Mesendoderm (in vitro differentiated cells): ENCODE measurements around the gene DENND1A.

Experiments
- DNase-seq: peaks from one replicate; pipeline ENCODE4 v3.0.0; 2013
- H2AK5ac ChIP-seq: 2 replicates; pipeline ENCODE4 v1.6.1; 2013; ENCODE audit warnings: low read length, inconsistent platforms
- H2BK120ac ChIP-seq: 2 replicates; pipeline ENCODE4 v1.6.1; 2013; ENCODE audit warnings: low read depth, mild to moderate bottlenecking, low read length, moderate library complexity, mixed read lengths
- H2BK15ac ChIP-seq: replicated peaks from 2 replicates; pipeline ENCODE4 v1.6.1; 2013; ENCODE audit warnings: low read depth, mild to moderate bottlenecking, moderate library complexity
- H2BK5ac ChIP-seq: 2 replicates; pipeline ENCODE4 v1.6.1; 2013; ENCODE audit warnings: low read length, inconsistent platforms
- H3K18ac ChIP-seq: 2 replicates; pipeline ENCODE4 v1.6.1; 2013; ENCODE audit warnings: mild to moderate bottlenecking, low read length, mixed read lengths
- H3K23ac ChIP-seq: one replicate; pipeline ENCODE4 v1.6.1; 2013; ENCODE audit warnings: low read length
- H3K27ac ChIP-seq: 2 replicates; pipeline ENCODE4 v1.5.1; 2013; ENCODE audit warnings: low read depth, mild to moderate bottlenecking, inconsistent platforms, low read length, moderate library complexity
- H3K27me3 ChIP-seq: 2 replicates; pipeline ENCODE4 v1.6.1; 2013; ENCODE audit warnings: low read length, control low read depth, mild to moderate bottlenecking, inconsistent platforms; ENCODE audit not compliant: insufficient read depth, poor library complexity
- H3K36me3 ChIP-seq: 2 replicates; pipeline ENCODE4 v1.6.1; 2013; ENCODE audit warnings: low read length, inconsistent platforms; ENCODE audit not compliant: control insufficient read depth, insufficient read depth
- H3K4ac ChIP-seq: one replicate; pipeline ENCODE4 v1.6.1; 2013; ENCODE audit warnings: low read depth, mild to moderate bottlenecking, low read length, moderate library complexity
- H3K4me1 ChIP-seq: 2 replicates; pipeline ENCODE4 v1.6.1; 2013; ENCODE audit warnings: low read depth, low read length, inconsistent platforms; ENCODE audit not compliant: control insufficient read depth
- H3K4me2 ChIP-seq: 2 replicates; pipeline ENCODE4 v1.6.1; 2013; ENCODE audit warnings: low read length
- H3K4me3 ChIP-seq: 2 replicates; pipeline ENCODE4 v1.5.1; 2013; ENCODE audit warnings: mild to moderate bottlenecking, low read length
- H3K56ac ChIP-seq: one replicate; pipeline ENCODE4 v1.6.1; 2013; ENCODE audit warnings: low read length
- H3K79me1 ChIP-seq: 2 replicates; pipeline ENCODE4 v1.6.1; 2013; ENCODE audit warnings: low read length, inconsistent platforms
- H3K79me2 ChIP-seq: 2 replicates; pipeline ENCODE4 v1.6.1; 2013; ENCODE audit warnings: mild to moderate bottlenecking, low read length; ENCODE audit not compliant: control insufficient read depth, insufficient read depth
- H3K9ac ChIP-seq: 2 replicates; pipeline ENCODE4 v1.6.1; 2013; ENCODE audit warnings: low read length, inconsistent platforms
- H4K5ac ChIP-seq: one replicate; pipeline ENCODE4 v1.6.1; 2013; ENCODE audit warnings: low read length
- H4K8ac ChIP-seq: one replicate; pipeline ENCODE4 v1.6.1; 2013; ENCODE audit warnings: low read depth, mild to moderate bottlenecking, control low read depth, low read length, moderate library complexity
- WGBS: extraction: QIAGEN DNeasy Blood & Tissue Kit; methylation state at CpG from one replicate; pipeline ENCODE4 v1.1.7; 2013; ENCODE audit warnings: low lambda C conversion rate, missing lambda C conversion rate; ENCODE audit not compliant: insufficient coverage; ENCODE audit errors: extremely low coverage; 5-methylcytosine and 5-hydroxymethylcytosine counted together

DENND1A gene

DNA sequence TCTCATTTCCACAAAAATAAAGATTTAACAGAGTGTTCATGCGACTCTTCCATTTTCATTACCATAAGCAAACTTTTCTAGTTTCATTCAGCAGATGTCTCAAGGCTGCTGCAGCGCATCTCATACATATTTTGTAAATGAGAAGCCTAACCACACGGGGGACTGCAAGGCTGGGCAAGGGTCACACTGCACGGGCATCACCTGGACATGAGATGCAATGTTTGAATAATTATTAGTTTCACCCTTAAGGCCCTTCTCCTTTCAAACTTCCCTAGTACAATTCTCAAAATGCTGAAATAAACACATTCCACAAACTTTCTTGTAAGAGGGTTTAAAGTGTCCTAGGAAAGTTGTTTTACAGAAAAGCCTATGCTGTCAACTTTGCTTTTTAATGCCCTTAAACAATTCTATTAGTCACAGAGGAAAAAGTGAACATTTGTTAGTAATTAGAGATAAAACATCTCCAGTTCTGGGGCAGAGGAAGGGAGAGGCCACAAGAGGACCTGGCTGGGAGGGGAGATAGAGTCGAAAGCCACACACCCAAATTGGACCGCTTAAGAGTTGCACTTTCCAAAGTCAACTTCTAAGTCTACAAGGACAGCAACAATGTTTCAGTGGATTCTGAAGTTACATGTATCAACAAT lies 1.3 kb downstream of the DENND1A start:
- no peak overlapping the region for H3K27ac ChIP-seq
- no peak overlapping the region for H2BK120ac ChIP-seq
- no peak overlapping the region for H3K23ac ChIP-seq
- H3K4me2 ChIP-seq: peak overlapping the region; percentile 28
- H3K4ac ChIP-seq: no peak overlapping the region
- H3K18ac ChIP-seq: no peak overlapping the region
- no CpG with 5 or more reads among the region's 6 CpGs for WGBS
- DNase-seq: no peak
- no peaks in the 10 kb centered on the region for H3K36me3 ChIP-seq
- peak overlapping the region; percentile 64 for H3K9ac ChIP-seq
- no peak overlapping the region for H4K5ac ChIP-seq
- H3K79me1 ChIP-seq: peaks cover 8% of the 10 kb centered on the region
- peaks cover 4% of the 10 kb centered on the region for H3K79me2 ChIP-seq
- H3K4me1 ChIP-seq: peaks cover 15% of the 10 kb centered on the region
- no peak overlapping the region for H4K8ac ChIP-seq
- H2AK5ac ChIP-seq: no peak overlapping the region
- H2BK5ac ChIP-seq: no peak overlapping the region
- peak overlapping the region; percentile 77 for H3K56ac ChIP-seq
- no peaks in the 10 kb centered on the region for H3K27me3 ChIP-seq
- no peak overlapping the region for H2BK15ac ChIP-seq
- peak overlapping the region; percentile 57 for H3K4me3 ChIP-seq

DNA sequence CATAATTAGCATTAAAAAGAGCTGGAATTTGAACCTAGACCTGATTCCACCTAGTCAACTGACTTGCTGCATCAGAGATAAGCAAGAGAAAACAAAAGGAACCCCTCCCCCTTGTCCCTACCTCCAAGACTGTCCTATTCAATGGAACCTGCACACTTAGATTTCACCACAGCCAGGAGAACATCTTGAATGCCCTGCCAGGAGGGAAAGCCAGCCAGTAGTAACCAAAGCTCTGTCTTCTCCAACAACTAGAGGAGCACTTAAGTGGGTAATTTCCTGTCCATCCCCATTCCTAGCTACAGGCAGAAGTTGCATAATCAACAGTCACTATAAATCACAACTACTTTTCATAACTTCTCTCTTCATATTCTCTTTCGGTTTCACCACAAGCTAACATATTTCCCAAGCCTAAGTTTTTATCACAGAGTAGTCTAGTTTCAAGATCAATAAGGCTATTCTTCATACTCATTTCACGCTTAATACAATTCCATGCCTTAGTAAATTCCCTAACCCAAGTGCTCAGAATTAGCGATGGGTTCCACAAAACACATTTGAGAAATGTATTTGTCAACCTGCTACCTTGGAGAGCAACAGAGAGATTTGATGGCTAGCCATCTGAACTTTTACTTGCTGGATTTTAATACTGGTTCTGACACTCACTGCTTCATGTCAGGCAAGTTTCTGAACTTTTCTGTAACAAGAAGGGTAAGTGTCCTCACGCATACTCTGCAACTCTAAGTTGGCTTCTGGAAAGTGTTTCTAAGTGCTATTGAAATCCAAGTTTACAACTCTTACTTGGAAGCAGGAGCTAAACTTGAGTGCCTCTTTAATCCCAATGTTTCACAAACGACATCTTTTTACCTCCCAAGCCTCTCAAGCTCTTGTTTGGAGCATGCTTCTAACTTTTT lies 2.0 kb downstream of the DENND1A start:
- Histone ChIP-seq H3K4me1 (peaks cover 15% of the 10 kb centered on the region), H2AK5ac (no peak overlapping the region), H3K79me2 (peaks cover 4% of the 10 kb centered on the region), H3K18ac (no peak overlapping the region), H3K27ac (no peak overlapping the region), H3K27me3 (no peaks in the 10 kb centered on the region), H2BK120ac (no peak overlapping the region), H4K5ac (no peak overlapping the region), H3K4me2 (no peak overlapping the region), H3K56ac (no peak overlapping the region), H3K4ac (no peak overlapping the region), H3K36me3 (no peaks in the 10 kb centered on the region), H3K9ac (no peak overlapping the region), H3K4me3 (no peak overlapping the region), H3K23ac (no peak overlapping the region), H3K79me1 (peaks cover 8% of the 10 kb centered on the region), H4K8ac (no peak overlapping the region), H2BK15ac (no peak overlapping the region), H2BK5ac (no peak overlapping the region)
- WGBS: 100% methylated on average over 1 of the region's 5 CpGs
- DNase-seq: no peak

DNA sequence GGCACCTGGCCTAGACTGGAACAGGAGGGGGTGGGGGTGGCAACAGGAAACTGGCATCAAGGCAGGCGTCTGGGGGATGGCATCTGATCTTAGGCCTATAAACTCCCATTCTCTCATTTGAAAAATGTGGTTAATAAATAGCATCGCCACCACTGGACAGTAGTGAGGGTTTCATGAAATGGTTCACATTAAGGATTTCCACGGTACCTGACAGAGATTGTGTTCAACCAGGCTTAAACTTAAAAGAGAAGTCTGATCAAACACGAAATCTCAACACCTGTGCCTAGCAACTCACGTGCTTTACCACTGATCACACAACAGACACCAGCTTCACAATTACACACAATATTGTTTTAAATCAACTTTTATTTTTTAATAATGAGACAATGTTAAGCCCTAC lies 3.0 kb downstream of the DENND1A start:
- Histone ChIP-seq H3K79me1 (peaks cover 8% of the 10 kb centered on the region), H3K56ac (no peak overlapping the region), H2BK120ac (no peak overlapping the region), H3K79me2 (peaks cover 4% of the 10 kb centered on the region), H3K4ac (no peak overlapping the region), H3K36me3 (no peaks in the 10 kb centered on the region), H4K8ac (no peak overlapping the region), H3K27ac (no peak overlapping the region), H4K5ac (no peak overlapping the region), H3K18ac (no peak overlapping the region), H3K4me3 (no peak overlapping the region), H3K27me3 (no peaks in the 10 kb centered on the region), H3K9ac (no peak overlapping the region), H3K4me1 (peaks cover 15% of the 10 kb centered on the region), H2BK15ac (no peak overlapping the region), H2AK5ac (no peak overlapping the region), H3K23ac (no peak overlapping the region), H2BK5ac (no peak overlapping the region), H3K4me2 (no peak overlapping the region)
- DNase-seq: no peak
- WGBS: no CpG with 5 or more reads among the region's 5 CpGs

DNA sequence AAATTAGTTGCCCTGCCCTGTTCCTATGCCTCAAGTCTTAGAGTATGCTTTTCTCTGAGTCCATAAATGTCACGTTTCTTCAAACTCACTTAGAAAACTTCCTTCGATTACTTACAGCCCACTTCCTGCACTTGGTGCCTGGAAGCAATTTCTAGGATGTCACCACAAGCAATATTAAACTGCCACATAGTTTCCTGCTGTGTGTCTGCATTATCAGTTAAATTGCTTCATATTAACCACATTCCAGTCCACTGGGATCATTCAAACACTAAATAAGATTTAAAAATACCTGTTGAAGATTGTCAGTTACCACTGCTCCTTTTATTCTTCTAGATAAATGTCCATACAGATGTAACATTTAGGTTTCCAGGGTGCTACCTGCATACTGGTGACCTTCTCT lies 4.1 kb downstream of the DENND1A start:
- H3K36me3 ChIP-seq: no peaks in the 10 kb centered on the region
- H2BK120ac ChIP-seq: no peak overlapping the region
- H3K27ac ChIP-seq: no peak overlapping the region
- no peak overlapping the region for H3K18ac ChIP-seq
- no peak overlapping the region for H2BK15ac ChIP-seq
- no peaks in the 10 kb centered on the region for H3K27me3 ChIP-seq
- H3K9ac ChIP-seq: no peak overlapping the region
- peaks cover 8% of the 10 kb centered on the region for H3K79me1 ChIP-seq
- peaks cover 4% of the 10 kb centered on the region for H3K79me2 ChIP-seq
- H3K4me1 ChIP-seq: peaks cover 13% of the 10 kb centered on the region
- no peak overlapping the region for H3K4me2 ChIP-seq
- no peak overlapping the region for H4K8ac ChIP-seq
- WGBS: no CpG with 5 or more reads among the region's 2 CpGs
- no peak overlapping the region for H3K4me3 ChIP-seq
- DNase-seq: no peak
- no peak overlapping the region for H4K5ac ChIP-seq
- no peak overlapping the region for H2AK5ac ChIP-seq
- H3K56ac ChIP-seq: no peak overlapping the region
- no peak overlapping the region for H3K23ac ChIP-seq
- no peak overlapping the region for H2BK5ac ChIP-seq
- no peak overlapping the region for H3K4ac ChIP-seq

DNA sequence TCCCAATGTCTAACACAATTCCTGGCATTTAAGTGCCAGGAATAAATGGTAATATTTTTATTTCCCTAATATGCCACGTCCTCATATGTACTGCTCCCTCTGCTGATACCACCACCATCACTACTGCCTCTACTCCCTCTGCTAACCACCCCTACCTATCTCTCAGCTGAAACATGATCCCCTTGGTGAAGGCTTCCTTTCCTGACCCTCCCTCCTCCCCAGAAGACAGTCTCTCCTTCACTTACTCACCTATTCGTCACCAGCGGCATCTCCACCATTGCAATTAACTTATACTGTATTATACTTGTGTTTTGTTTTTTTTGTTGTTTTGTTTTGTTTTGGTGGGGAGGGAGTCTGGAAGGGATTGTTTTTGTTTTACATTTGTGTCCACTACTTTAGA lies 4.8 kb downstream of the DENND1A start:
- peaks cover 8% of the 10 kb centered on the region for H3K79me1 ChIP-seq
- no peak overlapping the region for H3K4me2 ChIP-seq
- no peak overlapping the region for H3K4me3 ChIP-seq
- H4K8ac ChIP-seq: no peak overlapping the region
- peaks cover 4% of the 10 kb centered on the region for H3K79me2 ChIP-seq
- DNase-seq: peak; percentile 71
- H3K27ac ChIP-seq: no peak overlapping the region
- no peak overlapping the region for H3K9ac ChIP-seq
- no peak overlapping the region for H2BK15ac ChIP-seq
- H2AK5ac ChIP-seq: no peak overlapping the region
- H3K36me3 ChIP-seq: no peaks in the 10 kb centered on the region
- H3K23ac ChIP-seq: no peak overlapping the region
- no peak overlapping the region for H3K4ac ChIP-seq
- no peak overlapping the region for H4K5ac ChIP-seq
- no peak overlapping the region for H2BK120ac ChIP-seq
- no peak overlapping the region for H3K18ac ChIP-seq
- no peak overlapping the region for H2BK5ac ChIP-seq
- no peaks in the 10 kb centered on the region for H3K27me3 ChIP-seq
- H3K4me1 ChIP-seq: peaks cover 11% of the 10 kb centered on the region
- H3K56ac ChIP-seq: no peak overlapping the region
- WGBS: no CpG with 5 or more reads among the region's 3 CpGs
